B cell (primary cell): ENCODE results near the gene ZIC4.

Source experiments
- EZH2 ChIP-seq: IDR thresholded peaks from 2 replicates; pipeline ENCODE4 v1.6.1; 2012; ENCODE audit warnings: borderline replicate concordance, low read depth, mild to moderate bottlenecking, moderate library complexity, low read length; ENCODE audit not compliant: insufficient read depth, poor library complexity, severe bottlenecking
- TF ChIP-seq, protein P1 (sequence below): fragments of 200-600 bp; IDR thresholded peaks from one replicate; pipeline ENCODE4 v1.8.0; 2022; ENCODE audit warnings: antibody characterized with exemption, mild to moderate bottlenecking

DNA sequence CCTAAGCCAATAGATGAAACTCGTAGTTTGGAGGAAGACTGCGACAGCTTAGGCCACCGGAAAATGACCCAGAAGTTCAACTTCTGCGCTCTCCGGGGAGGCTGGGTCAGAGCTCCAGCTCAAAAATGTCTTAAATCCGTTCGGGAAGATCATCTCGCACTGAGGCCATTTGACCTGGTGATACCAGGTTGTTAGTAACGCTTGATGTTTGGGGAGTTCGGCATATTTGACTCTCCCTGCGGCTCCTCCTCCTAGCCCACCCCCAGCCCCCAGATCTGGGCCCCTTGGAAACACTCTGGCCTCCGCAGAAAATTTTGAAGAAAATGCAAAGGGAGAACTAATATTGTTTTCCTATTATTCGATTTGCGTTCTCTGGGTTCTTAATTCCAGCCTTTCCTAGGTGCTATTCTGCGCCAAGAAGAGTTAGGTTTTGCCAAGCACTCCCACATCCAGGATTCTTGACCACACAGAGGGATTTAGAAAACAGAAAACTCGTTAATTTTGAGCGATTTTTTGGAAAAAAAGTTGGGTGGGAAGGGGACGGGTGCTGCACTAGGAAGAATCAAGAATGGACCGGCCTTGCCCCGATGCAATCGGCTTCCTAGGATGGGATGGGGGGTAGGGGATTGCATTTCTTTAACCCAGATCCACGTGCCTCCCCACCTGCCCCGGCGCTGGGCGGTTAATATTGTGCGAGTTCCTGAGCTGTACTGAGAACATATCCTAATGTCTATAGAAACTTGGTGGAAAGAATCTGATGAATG lies 50.0 kb downstream of the ZIC4 start:
- TF ChIP-seq, protein P1, sequence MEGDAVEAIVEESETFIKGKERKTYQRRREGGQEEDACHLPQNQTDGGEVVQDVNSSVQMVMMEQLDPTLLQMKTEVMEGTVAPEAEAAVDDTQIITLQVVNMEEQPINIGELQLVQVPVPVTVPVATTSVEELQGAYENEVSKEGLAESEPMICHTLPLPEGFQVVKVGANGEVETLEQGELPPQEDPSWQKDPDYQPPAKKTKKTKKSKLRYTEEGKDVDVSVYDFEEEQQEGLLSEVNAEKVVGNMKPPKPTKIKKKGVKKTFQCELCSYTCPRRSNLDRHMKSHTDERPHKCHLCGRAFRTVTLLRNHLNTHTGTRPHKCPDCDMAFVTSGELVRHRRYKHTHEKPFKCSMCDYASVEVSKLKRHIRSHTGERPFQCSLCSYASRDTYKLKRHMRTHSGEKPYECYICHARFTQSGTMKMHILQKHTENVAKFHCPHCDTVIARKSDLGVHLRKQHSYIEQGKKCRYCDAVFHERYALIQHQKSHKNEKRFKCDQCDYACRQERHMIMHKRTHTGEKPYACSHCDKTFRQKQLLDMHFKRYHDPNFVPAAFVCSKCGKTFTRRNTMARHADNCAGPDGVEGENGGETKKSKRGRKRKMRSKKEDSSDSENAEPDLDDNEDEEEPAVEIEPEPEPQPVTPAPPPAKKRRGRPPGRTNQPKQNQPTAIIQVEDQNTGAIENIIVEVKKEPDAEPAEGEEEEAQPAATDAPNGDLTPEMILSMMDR, result no peak
- no peak for TF ChIP-seq EZH2
